NCI-H128 (cell line): ENCODE results near the gene ZNF892.
"Not testable (repeated sequence)": the region's sequence is repeated elsewhere in the genome, so short reads cannot be mapped to it uniquely, and the experiment has no call there.

Experiments used
- DNase-seq: peaks from one replicate; lab custom pipeline; 2025; ENCODE audit not compliant: unreplicated experiment; lab: John Stamatoyannopoulos, UW

The ZNF892 gene

DNA sequence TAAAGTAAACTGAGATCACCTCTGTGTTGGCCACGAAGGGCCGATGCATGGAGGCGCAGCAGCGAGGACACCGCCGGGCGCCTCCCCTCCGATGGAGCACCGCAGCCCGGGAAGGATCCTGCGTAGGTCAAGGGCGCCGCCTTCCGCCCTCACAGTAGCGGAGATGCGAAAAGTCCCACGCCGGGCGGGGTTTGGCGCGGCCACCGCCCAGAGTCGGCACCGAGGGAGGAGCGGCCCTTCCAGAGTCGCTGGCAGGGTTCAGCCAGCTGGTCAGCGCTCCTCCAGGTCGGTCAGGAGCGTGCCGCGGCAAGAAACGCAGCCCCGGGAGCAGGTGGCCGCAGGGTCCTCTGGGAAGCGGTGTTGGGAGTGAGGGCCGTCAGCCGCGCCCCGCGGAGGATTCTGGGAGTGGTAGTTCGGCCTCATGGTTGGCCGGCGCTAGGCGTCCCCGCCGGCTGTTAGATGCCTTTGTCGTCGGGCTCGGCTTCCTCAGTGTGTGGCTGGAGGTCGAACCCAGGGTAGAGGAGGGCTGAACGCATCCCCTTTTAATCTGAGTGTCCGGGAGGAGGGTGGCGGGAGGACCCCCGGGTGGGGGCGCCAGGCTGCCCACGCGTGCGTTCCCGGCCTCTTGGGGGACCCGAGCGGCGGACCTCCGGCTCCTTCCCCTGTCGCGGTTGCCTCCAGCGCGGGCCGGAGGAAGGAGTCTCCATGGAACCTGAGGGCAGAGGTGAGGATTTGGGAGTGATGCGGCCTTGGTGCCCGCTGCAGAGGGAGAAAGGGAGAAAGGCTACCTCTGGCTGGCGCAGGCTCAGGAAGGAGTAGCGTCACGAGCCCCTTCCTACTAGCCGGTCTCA is at the start of gene ZNF892:
Gene ZNF892, plus strand, starts transcription at position 411 of the 851 bp plus-strand sequence. Its CDS starts 295 bp downstream, at position 706.
- peak; percentile 46 for DNase-seq

DNA sequence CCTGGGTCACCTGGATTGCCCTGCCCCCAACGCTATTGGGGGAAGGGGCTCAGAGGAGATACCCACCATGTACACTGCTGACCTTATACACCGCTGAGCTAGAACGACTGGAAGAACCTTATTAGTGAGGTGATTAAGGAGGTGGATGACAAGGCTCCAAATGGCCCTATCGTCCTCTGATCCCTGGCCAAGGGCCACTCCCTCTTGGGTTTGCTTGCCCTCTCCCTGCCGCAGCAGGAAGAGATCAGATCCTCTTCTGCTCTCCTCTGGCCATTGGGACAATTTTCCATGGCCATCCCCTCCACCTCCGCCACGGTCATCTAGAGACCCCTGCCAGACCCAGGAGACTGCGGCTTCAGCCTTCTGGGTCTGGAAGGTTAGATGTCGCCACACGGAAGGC is 48.9 kb upstream of the ZNF892 start:
- no peak for DNase-seq

DNA sequence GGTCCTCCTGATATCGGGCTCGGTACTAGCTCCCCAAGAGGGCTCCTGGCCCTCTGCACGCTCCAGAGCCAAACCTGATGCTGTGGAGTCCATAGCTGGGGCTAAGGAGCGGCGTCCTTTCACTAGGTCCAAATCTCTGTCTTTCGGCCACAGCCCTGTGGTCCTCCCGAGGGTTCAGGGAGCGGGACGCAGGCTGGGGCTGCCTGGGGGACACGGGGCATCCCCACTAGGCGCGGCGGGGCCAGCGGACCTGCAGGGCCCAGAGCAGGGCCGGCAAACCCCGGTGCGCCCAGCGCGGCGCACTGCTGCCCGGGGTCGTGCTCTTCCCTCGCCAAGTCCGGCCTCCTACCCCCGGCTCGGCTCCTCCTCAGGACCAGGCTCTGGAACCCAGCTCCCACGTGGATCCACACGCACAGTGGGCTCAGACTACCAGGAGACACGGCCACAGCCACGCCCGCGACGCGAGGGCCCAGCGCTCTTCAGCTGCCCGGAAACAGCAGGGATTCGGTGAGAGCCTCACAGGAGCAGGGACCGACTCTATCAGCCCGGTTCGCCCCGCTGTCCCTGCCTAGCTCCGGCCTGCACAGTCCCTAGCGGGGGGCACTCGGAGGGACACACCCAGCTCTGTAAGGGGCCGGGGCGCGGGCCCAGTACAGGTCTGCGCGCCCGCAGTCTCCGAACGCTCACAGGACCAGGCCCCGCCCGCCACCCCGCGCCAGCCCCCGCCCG is 48.3 kb upstream of the ZNF892 start:
- DNase-seq, result no peak

DNA sequence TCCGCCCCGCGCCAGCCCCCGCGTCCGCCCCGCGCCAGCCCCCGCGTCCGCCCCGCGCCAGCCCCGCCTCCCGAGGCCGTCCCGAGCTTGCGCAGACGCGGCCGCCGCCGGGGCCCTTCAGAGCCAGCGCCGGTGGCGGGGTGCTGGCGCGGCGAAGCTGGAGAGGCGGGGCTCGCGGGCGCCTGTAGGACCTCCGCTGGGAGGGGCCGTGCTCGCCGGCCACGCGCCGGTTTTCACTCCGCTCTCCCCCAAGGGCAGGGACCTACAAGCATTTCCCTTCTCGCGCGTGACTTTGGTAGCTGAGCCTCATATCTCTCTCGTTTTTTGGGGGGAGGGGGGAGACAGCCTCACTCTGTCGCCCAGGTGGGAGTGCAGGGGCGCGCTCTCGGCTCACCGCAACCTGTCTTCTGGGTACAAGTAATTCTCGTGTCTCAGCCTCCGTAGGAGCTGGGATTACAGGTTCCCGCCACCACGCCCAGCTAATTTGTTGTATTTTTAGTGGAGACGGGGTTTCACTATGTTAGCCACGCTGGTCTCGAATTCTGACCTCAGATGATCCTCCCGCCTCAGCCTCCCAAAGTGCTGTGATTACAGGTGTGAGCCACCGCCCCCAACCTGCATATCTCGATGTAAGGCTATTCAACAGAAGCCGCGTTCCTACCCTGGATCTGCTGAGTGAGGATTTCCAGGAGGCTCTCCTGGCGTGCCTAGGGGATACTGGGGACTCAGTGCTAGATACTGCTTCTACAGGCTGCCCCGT is 47.5 kb upstream of the ZNF892 start, which contains the start of gene ZNF514:
Gene ZNF514, minus strand, starts transcription at position 159 of the 760 bp plus-strand sequence. CDS start 6,595 bp downstream, outside the sequence.
- DNase-seq, result peak; percentile 5

DNA sequence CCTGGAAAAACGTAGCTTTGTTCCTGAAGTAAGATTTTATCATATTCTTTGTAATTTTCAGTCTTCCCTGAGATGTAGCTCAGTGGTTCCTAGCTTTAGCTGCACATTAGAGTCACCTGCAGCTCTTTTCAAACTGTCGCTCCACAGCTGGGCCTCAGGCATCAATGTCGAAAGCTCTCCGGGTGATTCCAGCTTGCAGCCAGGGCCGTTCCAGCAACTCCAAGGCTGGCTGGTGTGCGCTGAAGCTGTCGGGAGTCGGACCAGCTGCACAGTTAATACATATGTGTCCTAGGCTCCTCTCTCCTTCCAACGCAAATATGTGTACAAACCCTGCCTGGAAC is 42.3 kb upstream of the ZNF892 start:
- no peak for DNase-seq

DNA sequence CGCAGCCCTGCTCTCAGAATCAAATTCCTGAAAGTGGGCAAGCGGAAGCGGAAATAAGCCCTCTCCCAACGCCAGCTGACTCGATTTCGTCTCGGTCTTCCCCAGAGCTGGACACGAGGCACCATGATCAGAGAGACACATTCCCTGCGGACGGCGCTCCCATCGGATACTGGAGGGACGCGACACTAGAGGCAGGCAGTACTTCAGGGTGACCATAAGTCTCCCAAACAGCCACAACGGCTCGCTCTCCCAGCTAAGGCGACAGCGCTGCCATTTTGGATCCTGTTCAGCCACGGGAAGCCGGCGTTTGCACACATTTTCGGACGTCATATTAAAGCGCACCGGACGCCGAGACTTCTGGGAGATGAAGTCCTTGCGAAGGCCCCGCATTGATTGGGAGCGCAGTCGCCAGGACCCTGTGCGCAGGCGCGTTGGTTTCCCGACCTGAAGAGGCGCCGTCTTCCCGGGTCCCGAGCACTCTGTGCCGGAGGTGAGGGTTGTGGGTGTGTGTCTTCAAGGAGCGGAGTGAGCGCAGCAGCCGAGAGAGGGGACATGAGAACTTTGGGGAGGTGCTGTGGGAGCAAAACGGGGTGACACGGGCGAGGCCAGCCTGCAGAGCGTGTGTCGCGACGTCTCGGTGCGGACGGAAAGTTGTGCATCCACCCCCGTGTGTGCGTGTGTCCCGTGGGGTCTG is 41.8 kb upstream of the ZNF892 start, which contains the start of gene ZNF2:
Gene ZNF2, plus strand, starts transcription at position 439 of the 694 bp plus-strand sequence. CDS start 10,418 bp downstream, outside the sequence.
- peak; percentile 97 for DNase-seq

DNA sequence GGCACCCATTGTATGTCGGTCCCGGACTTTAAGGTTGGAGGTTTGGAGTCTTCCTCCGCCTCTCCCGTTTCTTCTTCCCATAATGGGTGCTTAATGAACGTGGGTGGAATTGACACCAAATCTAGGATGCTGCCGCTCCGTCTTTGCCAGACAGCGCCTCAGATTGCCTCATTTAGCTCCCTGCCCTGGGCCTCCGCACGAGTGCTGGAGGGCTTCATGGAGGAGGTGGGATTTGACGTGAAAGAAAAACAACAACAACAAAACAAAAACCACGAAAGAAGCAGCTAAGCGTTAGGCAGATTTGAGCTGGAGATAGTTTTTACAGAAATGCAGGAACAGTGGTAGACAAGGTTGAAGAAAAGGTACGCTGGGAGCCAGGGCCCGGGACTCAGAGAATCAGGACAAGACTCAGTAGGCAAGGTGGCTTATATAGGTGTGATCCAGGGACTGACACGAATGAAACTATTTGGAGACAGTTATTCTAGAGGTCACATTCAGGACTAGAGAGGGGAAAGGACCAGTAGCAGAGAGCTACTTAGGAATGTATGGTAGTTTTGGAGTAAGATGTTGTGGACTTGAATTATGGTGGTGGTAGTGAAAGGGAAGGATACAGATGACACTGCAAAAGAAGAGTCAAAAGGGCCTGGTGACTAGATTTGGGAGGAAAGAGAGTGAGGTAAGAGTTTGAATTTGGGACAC is 41.1 kb upstream of the ZNF892 start:
- no peak for DNase-seq

DNA sequence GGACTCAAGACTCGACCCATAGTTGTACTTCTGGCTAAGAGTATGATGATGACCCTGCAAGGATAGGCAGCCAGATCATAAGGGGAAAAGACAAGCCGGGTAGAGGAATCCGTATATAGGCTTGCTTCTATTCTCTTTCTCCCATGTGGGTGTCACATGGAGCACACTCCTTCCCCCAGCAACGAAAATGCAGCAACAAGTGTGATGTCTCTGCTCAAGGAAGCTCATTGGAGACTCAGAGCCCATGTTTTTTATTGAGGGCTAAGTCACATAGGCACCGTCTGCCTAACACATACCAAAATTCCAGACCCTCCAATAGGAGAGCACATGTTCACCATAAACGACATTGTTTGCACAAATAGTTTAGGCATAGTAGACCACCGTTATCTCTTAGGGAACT is 35.4 kb upstream of the ZNF892 start:
- no peak for DNase-seq

DNA sequence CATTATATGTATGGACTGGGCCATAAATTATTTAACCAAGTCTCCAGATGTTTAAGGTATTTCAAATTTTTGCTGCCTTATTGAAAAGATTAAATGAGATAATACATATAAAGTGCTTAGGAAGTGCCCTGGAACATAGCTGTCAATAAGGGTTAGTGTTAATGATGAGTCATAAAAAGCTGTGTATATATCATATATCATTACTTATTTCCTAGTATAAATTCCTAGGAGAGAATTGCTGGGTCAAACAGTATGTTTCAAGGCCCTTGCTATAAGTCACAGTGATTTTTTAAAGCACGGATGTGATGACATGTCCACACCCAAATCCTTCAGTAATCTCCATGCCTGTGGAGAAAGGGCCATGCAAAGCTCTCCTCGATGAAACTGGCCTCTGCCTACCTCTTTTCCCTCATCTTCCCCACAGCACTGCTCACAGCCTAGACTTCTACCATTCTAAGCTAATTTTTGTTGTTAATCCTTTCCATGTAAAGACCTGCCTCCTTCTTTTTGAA is 33.2 kb upstream of the ZNF892 start:
- no peak for DNase-seq

DNA sequence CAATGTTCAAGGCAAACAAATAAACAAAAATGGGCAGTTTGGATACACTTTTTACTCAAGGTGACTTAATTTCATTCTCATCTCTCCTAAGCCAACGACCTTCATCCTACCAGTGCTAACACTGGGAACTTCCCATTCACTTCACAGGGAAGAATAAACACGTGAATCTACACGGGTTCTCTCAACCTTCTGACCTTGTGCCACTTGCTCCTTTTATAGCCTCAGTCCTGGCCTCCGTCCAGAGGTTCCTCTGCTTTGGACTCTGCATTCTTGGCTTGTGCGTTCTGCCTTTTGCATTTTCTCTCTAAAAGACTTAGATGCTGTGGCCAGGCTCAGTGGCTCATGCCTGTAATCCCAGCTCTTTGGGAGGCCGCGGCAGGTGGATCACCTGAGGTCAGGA is 27.9 kb upstream of the ZNF892 start:
- no peak for DNase-seq

DNA sequence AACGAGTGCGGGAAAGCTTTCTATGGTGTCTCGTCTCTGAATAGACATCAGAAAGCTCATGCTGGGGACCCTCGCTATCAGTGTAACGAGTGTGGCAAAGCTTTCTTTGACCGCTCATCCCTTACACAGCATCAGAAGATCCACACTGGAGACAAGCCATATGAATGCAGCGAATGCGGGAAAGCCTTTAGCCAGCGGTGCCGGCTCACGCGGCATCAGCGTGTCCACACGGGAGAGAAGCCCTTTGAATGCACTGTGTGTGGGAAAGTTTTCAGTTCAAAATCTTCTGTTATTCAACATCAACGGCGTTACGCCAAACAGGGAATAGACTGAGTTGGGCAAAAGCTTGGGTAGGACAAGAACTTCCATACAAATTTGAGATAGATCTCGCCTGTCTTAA is 25.5 kb upstream of the ZNF892 start:
- no peak for DNase-seq

DNA sequence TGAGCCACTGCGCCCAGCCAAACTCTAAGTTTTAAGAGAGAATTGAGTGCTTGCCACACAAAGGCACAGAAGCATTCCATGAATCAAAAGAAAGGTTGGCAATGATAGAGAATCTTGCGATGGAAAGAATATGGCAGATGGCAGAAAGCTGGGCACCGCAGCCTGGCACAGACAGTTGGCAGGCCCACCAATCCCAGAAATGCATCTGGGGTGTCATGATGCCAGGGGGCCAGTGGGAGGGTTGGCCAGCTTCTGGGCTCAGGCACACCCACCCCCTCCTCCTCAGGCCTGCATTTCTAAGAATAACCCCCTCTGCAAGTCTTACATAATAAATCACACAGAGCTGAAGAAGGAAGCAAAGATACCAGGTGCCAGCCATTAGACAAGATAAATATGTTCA is 22.1 kb upstream of the ZNF892 start:
- DNase-seq, result no peak

DNA sequence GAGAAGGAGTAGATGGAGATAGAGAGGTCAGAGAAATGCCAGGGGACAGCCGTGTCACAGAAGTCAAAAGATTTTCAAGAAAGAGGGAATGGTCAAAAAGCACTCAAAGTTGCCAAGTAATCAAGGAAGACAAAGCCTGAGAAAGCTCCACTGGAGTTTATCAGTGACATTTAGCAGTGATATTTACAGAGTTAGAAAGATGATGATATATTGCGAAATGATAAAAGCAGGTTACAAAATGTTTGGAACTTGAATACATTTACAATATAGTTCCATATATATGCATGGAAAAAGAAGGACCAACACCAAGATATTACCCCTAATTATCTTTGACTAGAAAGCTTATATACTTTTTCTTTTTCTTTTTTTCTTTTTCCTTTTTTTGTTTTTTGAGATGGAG is 21.3 kb upstream of the ZNF892 start:
- no peak for DNase-seq

DNA sequence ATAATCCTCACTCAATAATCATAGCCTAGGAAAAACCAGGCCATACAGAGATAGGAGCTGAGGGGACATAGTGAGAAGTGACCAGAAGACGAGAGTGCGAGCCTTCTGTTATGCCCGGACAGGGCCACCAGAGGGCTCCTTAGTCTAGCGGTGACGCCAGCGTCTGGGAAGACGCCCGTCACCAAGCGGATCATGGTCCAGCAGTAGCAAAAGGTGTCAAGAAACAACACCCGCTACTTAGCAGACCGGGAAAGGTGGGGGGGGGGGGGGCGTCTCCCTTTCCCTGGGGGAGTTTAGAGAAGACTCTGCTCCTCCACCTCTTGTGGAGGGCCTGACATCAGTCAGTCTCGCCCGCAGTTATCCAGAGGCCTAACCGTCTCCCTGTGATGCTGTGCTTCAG is 14.4 kb upstream of the ZNF892 start:
- DNase-seq, result not testable (repeated sequence)

DNA sequence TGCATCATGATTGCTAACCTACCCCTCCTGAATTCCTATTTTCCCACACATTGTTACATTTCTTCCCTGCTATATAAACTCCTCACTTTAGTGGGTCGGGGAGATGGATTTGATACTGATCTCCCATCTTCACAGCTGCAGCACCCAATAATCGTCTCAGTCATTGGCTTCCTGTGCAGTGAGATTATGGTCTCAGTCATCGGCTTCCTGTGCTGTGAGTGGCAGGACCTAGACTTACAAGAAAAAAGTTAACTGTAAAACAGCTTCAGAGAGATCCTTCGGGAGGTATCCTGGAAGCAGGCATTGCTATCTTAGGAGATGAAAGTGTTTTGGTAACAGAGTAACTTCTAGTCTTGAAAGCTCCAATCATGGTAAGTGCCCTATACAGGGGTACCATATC is 3.4 kb upstream of the ZNF892 start:
- DNase-seq, result no peak

DNA sequence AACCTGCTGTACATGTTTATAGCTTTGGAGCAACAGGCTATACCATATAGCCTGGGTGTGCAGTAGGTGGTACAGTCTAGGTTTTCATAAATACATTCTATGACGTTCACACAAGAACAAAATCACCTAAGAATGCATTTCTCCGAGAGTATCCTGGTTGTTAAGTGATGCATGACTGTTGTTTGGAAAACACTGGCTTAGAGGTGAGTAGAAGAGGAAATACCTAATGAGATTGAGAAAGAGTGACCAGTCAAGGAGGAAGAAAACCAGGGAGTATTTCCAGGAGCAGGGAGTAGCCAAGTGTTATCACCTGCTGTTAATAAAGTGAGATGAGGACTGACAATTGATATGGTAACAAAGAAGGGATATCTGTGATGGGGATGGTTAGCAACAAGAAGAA is 2.9 kb upstream of the ZNF892 start:
- DNase-seq, result no peak

DNA sequence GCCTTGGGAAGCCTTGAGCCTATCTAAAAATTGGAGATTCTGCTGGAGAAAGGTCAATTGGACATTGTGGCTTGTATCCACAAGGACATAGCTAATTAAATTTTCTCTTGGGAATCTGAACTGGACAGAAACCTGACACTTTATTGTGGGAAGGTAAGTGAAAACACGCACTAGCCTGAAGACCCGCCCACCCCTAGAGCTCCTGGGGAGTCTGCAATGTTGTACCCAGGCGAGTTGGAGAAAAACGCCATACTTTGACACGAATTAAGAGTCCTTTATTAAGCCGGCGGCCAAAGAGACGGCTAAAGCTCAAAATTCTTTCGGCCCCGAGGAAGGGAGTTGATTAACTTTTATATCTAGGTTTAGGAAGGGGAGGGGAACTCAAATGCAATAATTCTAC is 1.2 kb upstream of the ZNF892 start:
- DNase-seq, result no peak

DNA sequence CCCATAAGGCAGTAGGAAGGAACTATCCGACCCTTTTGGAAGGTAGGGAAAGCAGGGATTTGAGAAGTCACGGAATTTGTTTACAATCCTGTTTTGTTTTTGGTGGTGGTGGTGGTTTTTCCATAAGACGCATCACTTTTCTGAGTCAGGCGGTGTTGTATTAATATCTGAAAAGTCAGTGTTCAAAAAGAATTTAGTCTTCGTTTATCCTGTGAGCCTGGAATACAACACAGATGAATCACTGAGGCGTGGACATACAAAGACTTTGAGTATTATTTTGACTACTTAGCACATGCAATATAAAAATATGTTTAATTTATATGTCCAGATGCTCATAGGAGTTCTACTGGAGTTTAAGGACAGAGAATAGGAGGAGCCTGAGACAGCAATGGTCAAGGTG is 785 bp downstream of the ZNF892 start:
- DNase-seq, result no peak

DNA sequence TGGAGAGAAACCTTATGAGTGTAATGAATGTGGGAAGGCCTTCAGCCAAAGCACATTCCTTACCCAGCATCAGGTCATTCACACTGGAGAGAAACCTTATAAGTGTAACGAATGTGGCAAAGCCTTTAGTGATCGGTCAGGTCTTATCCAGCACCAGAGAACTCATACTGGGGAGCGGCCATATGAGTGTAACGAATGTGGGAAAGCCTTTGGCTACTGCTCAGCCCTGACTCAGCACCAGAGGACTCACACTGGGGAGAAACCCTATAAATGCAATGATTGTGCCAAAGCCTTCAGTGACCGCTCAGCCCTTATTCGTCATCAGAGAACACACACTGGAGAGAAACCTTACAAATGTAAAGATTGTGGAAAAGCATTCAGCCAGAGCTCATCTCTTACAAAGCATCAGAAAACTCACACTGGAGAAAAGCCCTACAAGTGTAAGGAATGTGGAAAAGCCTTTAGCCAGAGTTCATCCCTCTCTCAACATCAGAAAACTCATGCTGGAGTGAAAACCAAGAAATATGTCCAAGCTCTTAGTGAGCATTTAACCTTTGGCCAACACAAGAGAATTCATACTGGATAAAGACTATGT is 7.8 kb downstream of the ZNF892 start:
- DNase-seq, result no peak

DNA sequence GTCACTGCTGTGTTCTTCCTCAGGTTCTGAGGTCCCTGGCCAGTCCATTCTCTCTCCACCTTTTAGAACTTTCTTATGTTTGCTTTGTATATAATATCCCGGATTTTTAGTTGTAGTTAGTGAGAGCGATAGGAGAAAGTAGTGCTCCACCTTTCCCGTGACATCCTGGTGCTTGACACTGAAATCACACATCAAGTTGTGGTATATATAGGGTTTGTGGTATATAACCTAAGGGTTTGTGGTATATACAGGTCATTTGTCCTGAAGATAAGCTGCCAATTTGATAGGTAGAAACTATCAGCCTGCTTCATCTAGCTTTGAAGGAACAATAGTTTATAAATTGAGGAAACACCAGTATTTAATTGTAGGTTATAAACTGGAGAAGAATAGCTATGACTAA is 13.1 kb downstream of the ZNF892 start:
- DNase-seq, result no peak
